ENCODE measurements around the gene SEC22C. TPM values are rescaled to one million over a fixed set of nuclear protein-coding genes. Genes with fewer than 3 reads are reported as not detected.

The SEC22C gene
- polyA plus RNA-seq, 1 donor from 2014 or later, result 93.6 TPM

DNA sequence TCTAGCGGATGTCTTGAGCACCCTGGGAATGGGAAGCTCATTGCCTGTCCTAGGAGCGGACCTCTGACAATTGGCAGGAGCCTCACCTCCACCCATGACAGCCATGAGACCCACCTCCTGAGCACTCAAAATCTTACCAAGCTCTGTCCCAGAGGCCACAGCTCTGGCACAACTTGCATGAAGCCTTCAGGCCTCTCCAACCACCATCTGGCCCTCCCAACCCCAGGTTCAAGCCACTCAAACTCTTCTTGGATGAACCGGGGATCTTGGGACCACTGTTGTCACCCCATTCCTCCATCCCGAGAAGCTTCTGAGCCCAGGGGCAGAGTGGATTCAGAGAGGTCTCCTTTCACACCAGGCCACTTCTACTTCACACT lies 77.8 kb downstream of the SEC22C start:
- Histone ChIP-seq H3K27me3 (ENCODE audit: insufficient read depth, low read depth, low read length) (peaks cover 51% of the 10 kb centered on the region), H3K27ac (ENCODE audit: low read length) (no peak overlapping the region), H3K4me2 (ENCODE audit: low read length) (no peak overlapping the region), H3K9me3 (ENCODE audit: low read length) (no peaks in the 10 kb centered on the region), H3K36me3 (ENCODE audit: insufficient read depth, low read length) (no peaks in the 10 kb centered on the region), H3K4me3 (ENCODE audit: low read length) (no peak overlapping the region), H3K9me2 (ENCODE audit: insufficient read depth, low read length) (no peaks in the 10 kb centered on the region), H3K9ac (ENCODE audit: low read length) (no peak overlapping the region), H4K20me1 (ENCODE audit: insufficient read depth) (no peaks in the 10 kb centered on the region), H3K79me2 (replicated peaks; ENCODE audit: insufficient read depth, low read length) (no peaks in the 10 kb centered on the region), H2AFZ (ENCODE audit: low read depth, low read length) (no peak overlapping the region), H3F3A (ENCODE audit: insufficient read depth, low read length, poor library complexity, severe bottlenecking) (no peaks in the 10 kb centered on the region)
- TF ChIP-seq RAD21 (conservative IDR thresholded peaks at IDR 0.05), result no peak
- no peak for TF ChIP-seq EP300 (conservative IDR thresholded peaks at IDR 0.05; ENCODE audit: poor library complexity, severe bottlenecking)
- TF ChIP-seq CTCF (IDR thresholded peaks at IDR 0.05; ENCODE audit: poor library complexity, severe bottlenecking), result no peak
- TF ChIP-seq TAF1 (IDR thresholded peaks at IDR 0.05; ENCODE audit: low read depth), result no peak
- TF ChIP-seq MXI1 (conservative IDR thresholded peaks at IDR 0.05; ENCODE audit: poor library complexity, severe bottlenecking), result no peak
- TF ChIP-seq POLR2AphosphoS5 (IDR thresholded peaks at IDR 0.05), result no peak
- TF ChIP-seq EZH2 (IDR thresholded peaks at IDR 0.05; ENCODE audit: borderline replicate concordance, insufficient read depth, low read length, poor library complexity, severe bottlenecking), result no peak
- TF ChIP-seq, protein P1, sequence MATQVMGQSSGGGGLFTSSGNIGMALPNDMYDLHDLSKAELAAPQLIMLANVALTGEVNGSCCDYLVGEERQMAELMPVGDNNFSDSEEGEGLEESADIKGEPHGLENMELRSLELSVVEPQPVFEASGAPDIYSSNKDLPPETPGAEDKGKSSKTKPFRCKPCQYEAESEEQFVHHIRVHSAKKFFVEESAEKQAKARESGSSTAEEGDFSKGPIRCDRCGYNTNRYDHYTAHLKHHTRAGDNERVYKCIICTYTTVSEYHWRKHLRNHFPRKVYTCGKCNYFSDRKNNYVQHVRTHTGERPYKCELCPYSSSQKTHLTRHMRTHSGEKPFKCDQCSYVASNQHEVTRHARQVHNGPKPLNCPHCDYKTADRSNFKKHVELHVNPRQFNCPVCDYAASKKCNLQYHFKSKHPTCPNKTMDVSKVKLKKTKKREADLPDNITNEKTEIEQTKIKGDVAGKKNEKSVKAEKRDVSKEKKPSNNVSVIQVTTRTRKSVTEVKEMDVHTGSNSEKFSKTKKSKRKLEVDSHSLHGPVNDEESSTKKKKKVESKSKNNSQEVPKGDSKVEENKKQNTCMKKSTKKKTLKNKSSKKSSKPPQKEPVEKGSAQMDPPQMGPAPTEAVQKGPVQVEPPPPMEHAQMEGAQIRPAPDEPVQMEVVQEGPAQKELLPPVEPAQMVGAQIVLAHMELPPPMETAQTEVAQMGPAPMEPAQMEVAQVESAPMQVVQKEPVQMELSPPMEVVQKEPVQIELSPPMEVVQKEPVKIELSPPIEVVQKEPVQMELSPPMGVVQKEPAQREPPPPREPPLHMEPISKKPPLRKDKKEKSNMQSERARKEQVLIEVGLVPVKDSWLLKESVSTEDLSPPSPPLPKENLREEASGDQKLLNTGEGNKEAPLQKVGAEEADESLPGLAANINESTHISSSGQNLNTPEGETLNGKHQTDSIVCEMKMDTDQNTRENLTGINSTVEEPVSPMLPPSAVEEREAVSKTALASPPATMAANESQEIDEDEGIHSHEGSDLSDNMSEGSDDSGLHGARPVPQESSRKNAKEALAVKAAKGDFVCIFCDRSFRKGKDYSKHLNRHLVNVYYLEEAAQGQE (IDR thresholded peaks at IDR 0.05; ENCODE audit: borderline replicate concordance), result no peak
- no peak for TF ChIP-seq SMC3 (conservative IDR thresholded peaks at IDR 0.05; ENCODE audit: poor library complexity)

DNA sequence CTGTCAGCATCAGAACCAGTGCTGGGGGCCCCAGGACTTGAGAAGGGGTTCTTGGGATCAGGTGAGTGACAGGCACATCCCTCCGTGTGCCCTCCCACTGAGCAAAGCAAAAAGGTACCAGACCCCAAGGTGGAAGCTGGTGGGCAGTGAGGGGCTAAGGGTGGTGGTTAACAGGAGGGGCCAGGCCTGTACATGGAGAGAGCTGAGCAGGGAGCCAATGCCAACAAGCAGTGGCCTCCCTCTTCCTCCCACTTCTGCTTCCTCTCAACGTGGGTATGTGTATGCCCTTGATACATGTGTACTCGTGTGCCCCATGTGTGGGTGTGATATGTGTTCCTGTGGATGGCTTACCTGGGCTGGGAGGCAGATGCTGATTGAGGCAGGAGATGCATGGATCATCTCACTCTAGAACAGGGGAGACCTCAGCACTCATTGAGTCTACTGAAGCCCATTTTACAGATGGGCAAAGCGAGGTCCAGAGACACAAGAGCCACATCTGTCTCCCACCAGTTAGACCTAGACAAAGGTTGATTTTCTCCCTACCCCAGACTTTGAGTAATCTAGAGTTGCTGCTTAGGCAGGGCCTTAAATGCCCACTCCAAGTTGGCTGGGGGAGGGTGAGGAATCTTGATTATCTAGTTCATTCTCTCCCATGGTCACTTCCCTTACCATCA lies 78.4 kb downstream of the SEC22C start:
- Histone ChIP-seq H3K27ac (ENCODE audit: low read length) (no peak overlapping the region), H4K20me1 (ENCODE audit: insufficient read depth) (no peaks in the 10 kb centered on the region), H3K79me2 (replicated peaks; ENCODE audit: insufficient read depth, low read length) (no peaks in the 10 kb centered on the region), H3K9ac (ENCODE audit: low read length) (no peak overlapping the region), H3K36me3 (ENCODE audit: insufficient read depth, low read length) (no peaks in the 10 kb centered on the region), H3K9me2 (ENCODE audit: insufficient read depth, low read length) (no peaks in the 10 kb centered on the region), H3F3A (ENCODE audit: insufficient read depth, low read length, poor library complexity, severe bottlenecking) (no peaks in the 10 kb centered on the region), H2AFZ (ENCODE audit: low read depth, low read length) (no peak overlapping the region), H3K4me2 (ENCODE audit: low read length) (no peak overlapping the region), H3K9me3 (ENCODE audit: low read length) (no peaks in the 10 kb centered on the region), H3K4me3 (ENCODE audit: low read length) (peak overlapping the region; percentile 70), H3K27me3 (ENCODE audit: insufficient read depth, low read depth, low read length) (peaks cover 51% of the 10 kb centered on the region)
- TF ChIP-seq EZH2 (IDR thresholded peaks at IDR 0.05; ENCODE audit: borderline replicate concordance, insufficient read depth, low read length, poor library complexity, severe bottlenecking) (no peak), EP300 (conservative IDR thresholded peaks at IDR 0.05; ENCODE audit: poor library complexity, severe bottlenecking) (no peak), TAF1 (IDR thresholded peaks at IDR 0.05; ENCODE audit: low read depth) (no peak), RAD21 (conservative IDR thresholded peaks at IDR 0.05) (no peak), MXI1 (conservative IDR thresholded peaks at IDR 0.05; ENCODE audit: poor library complexity, severe bottlenecking) (no peak), SMC3 (conservative IDR thresholded peaks at IDR 0.05; ENCODE audit: poor library complexity) (no peak), CTCF (IDR thresholded peaks at IDR 0.05; ENCODE audit: poor library complexity, severe bottlenecking) (no peak), POLR2AphosphoS5 (IDR thresholded peaks at IDR 0.05) (no peak)
- TF ChIP-seq, protein P1 (IDR thresholded peaks at IDR 0.05; ENCODE audit: borderline replicate concordance), result no peak
